C1 segment of cervical spinal cord (tissue), 14 donors: Measurements from ENCODE around the gene TTC28.

Experiments used
- DNase-seq, 14 donors: peaks; one replicate each; lab custom pipeline; 2025; lab: John Stamatoyannopoulos, UW

The TTC28 gene

GRCh38 chr22:28008649-28009048 lies 671.0 kb downstream of the TTC28 start:
- DNase-seq, result no peak

GRCh38 chr22:28008056-28008455 lies 671.6 kb downstream of the TTC28 start:
- DNase-seq, result no peak

GRCh38 chr22:28006271-28006670 lies 673.4 kb downstream of the TTC28 start:
- DNase-seq, result no peak

- no peak for DNase-seq
These were observed 674.1 kb downstream of the TTC28 start for GRCh38 chr22:28005513-28005912.

- no peak for DNase-seq
These were observed 675.6 kb downstream of the TTC28 start for GRCh38 chr22:28004021-28004420.

GRCh38 chr22:28002863-28003565 lies 676.6 kb downstream of the TTC28 start:
- no peak for DNase-seq

- DNase-seq, result peak in 1 of 14 donors; percentile 4
These were observed 677.4 kb downstream of the TTC28 start for GRCh38 chr22:28002181-28002700.

- DNase-seq, result no peak
These were observed 678.3 kb downstream of the TTC28 start for GRCh38 chr22:28001171-28001835.

GRCh38 chr22:28000361-28000760 lies 679.3 kb downstream of the TTC28 start:
- DNase-seq, result no peak

- no peak for DNase-seq
These were observed 679.8 kb downstream of the TTC28 start for GRCh38 chr22:27999876-28000275.

- no peak for DNase-seq
These were observed 680.9 kb downstream of the TTC28 start for GRCh38 chr22:27998511-27999410.

- DNase-seq, result no peak
These were observed 682.1 kb downstream of the TTC28 start for GRCh38 chr22:27997538-27997937.

GRCh38 chr22:27996981-27997380 lies 682.7 kb downstream of the TTC28 start:
- DNase-seq, result no peak

GRCh38 chr22:27996529-27996925 lies 683.1 kb downstream of the TTC28 start:
- no peak for DNase-seq

- DNase-seq, result no peak
These were observed 683.7 kb downstream of the TTC28 start for GRCh38 chr22:27995801-27996528.

- no peak for DNase-seq
These were observed 684.9 kb downstream of the TTC28 start for GRCh38 chr22:27994481-27995331.

GRCh38 chr22:27993774-27994350 lies 685.8 kb downstream of the TTC28 start:
- no peak for DNase-seq

GRCh38 chr22:27993201-27993635 lies 686.4 kb downstream of the TTC28 start:
- no peak for DNase-seq

GRCh38 chr22:27992294-27993165 lies 687.1 kb downstream of the TTC28 start:
- peak in 1 of 14 donors; percentile 57 for DNase-seq
